Activated naive CD4-positive, alpha-beta T cell treated with anti-CD3 and anti-CD28 coated beads for 36 hours (primary cell): ENCODE measurements around the gene SNN. TPM values are rescaled to one million over a fixed set of nuclear protein-coding genes. Genes with fewer than 3 reads are reported as not detected.

Experiments
- CTCF ChIA-PET: fragments of 350-600 bp; sonication (Branson Sonifier 250); formaldehyde crosslinking; loops from one replicate; lab custom pipeline; 2021; ENCODE audit warnings: antibody characterized with exemption; lab: Charles Lee
- DNase-seq: peaks from one replicate; pipeline ENCODE4 v3.0.0-alpha.2; 2020
- H3K27ac Mint-ChIP-seq: one replicate; pipeline ENCODE4 v1.8.0; 2021; ENCODE audit warnings: mild to moderate bottlenecking, mixed read lengths
- H3K27me3 Mint-ChIP-seq: one replicate; pipeline ENCODE4 v1.8.0; 2021; ENCODE audit warnings: low read depth, mixed read lengths
- H3K36me3 Mint-ChIP-seq: one replicate; pipeline ENCODE4 v1.8.0; 2021; ENCODE audit warnings: low read depth, mixed read lengths
- H3K4me1 Mint-ChIP-seq: one replicate; pipeline ENCODE4 v1.8.0; 2021; ENCODE audit warnings: low read depth, mixed read lengths
- H3K4me3 Mint-ChIP-seq: one replicate; pipeline ENCODE4 v1.8.0; 2021; ENCODE audit warnings: mild to moderate bottlenecking, moderate library complexity, mixed read lengths
- H3K9me3 Mint-ChIP-seq: one replicate; pipeline ENCODE4 v1.8.0; 2021; ENCODE audit warnings: mixed read lengths
- intact Hi-C: fragments of 100-400 bp; cut with micrococcal nuclease; formaldehyde crosslinking; loops from one replicate; pipeline ENCODE4 v1.15.1; 2023
- total RNA-seq, 2 experiments: library from RNA; stranded (reverse); gene quantifications; one replicate each; pipeline ENCODE4 v1.2.3, GENCODE V29; 2021

Gene SNN
- total RNA-seq, 2 experiments from 2014 or later, result 12.0 to 13.6 TPM

GRCh38 chr16:11627822-11628457 lies 40.3 kb upstream of the SNN start:
- H3K4me3 Mint-ChIP-seq, result no peak overlapping the region
- H3K27me3 Mint-ChIP-seq, result no peaks in the 10 kb centered on the region
- no peak overlapping the region for H3K27ac Mint-ChIP-seq
- peak; percentile 18 for DNase-seq
- intact Hi-C loops, result no loop called here
- H3K4me1 Mint-ChIP-seq, result peaks cover 43% of the 10 kb centered on the region
- CTCF ChIA-PET, result interaction anchor here (1.1 to 1.3 kb wide), 2 partner anchors 15 to 96 kb away, joined by 5 read pairs; no protein-coding TSS in a partner anchor
- H3K36me3 Mint-ChIP-seq, result no peaks in the 10 kb centered on the region
- H3K9me3 Mint-ChIP-seq, result no peaks in the 10 kb centered on the region

- Mint-ChIP-seq H3K27me3 (no peaks in the 10 kb centered on the region), H3K27ac (peak overlapping the region; percentile 26), H3K4me1 (peaks cover 45% of the 10 kb centered on the region), H3K9me3 (no peaks in the 10 kb centered on the region), H3K4me3 (no peak overlapping the region), H3K36me3 (no peaks in the 10 kb centered on the region)
- intact Hi-C loops, result no loop called here
- peak; percentile 18 for DNase-seq
- CTCF ChIA-PET, result interaction anchor here (0.5 to 4.3 kb wide), 3 partner anchors 11 to 220 kb away, joined by 3 to 20 read pairs (median 5); no protein-coding TSS in a partner anchor
Measured at GRCh38 chr16:11629071-11630030, 38.9 kb upstream of the SNN start.

- Mint-ChIP-seq H3K4me3 (no peak overlapping the region), H3K36me3 (no peaks in the 10 kb centered on the region), H3K27ac (no peak overlapping the region), H3K4me1 (peaks cover 38% of the 10 kb centered on the region), H3K27me3 (no peaks in the 10 kb centered on the region), H3K9me3 (no peaks in the 10 kb centered on the region)
- DNase-seq, result no peak
- CTCF ChIA-PET, result interaction anchor here (0.5 to 4.3 kb wide), 4 partner anchors 10 to 221 kb away, joined by 3 to 20 read pairs (median 4); no protein-coding TSS in a partner anchor
- intact Hi-C loops, result no loop called here
Measured at GRCh38 chr16:11630046-11630767, 38.0 kb upstream of the SNN start.

GRCh38 chr16:11630768-11631056 lies 37.5 kb upstream of the SNN start:
- H3K4me3 Mint-ChIP-seq, result no peak overlapping the region
- no peak for DNase-seq
- no peak overlapping the region for H3K27ac Mint-ChIP-seq
- no peaks in the 10 kb centered on the region for H3K36me3 Mint-ChIP-seq
- intact Hi-C loops, result no loop called here
- CTCF ChIA-PET, result interaction anchor here (0.6 to 4.3 kb wide), 3 partner anchors 10 to 221 kb away, joined by 3 to 20 read pairs (median 5); no protein-coding TSS in a partner anchor
- no peaks in the 10 kb centered on the region for H3K27me3 Mint-ChIP-seq
- H3K9me3 Mint-ChIP-seq, result no peaks in the 10 kb centered on the region
- peaks cover 33% of the 10 kb centered on the region for H3K4me1 Mint-ChIP-seq

- intact Hi-C loops, result no loop called here
- CTCF ChIA-PET, result interaction anchor here (4.3 kb wide), 1 partner anchor 9 kb away, joined by 20 read pairs; no protein-coding TSS in a partner anchor
- Mint-ChIP-seq H3K4me3 (no peak overlapping the region), H3K27ac (no peak overlapping the region), H3K27me3 (no peaks in the 10 kb centered on the region), H3K9me3 (no peaks in the 10 kb centered on the region), H3K4me1 (peaks cover 33% of the 10 kb centered on the region), H3K36me3 (no peaks in the 10 kb centered on the region)
- DNase-seq, result no peak
Measured at GRCh38 chr16:11631214-11631613, 37.0 kb upstream of the SNN start.

GRCh38 chr16:11632455-11632939 lies 35.8 kb upstream of the SNN start:
- H3K9me3 Mint-ChIP-seq, result no peaks in the 10 kb centered on the region
- H3K4me1 Mint-ChIP-seq, result peaks cover 29% of the 10 kb centered on the region
- intact Hi-C loops, result no loop called here
- H3K27ac Mint-ChIP-seq, result no peak overlapping the region
- no peak for DNase-seq
- H3K27me3 Mint-ChIP-seq, result no peaks in the 10 kb centered on the region
- CTCF ChIA-PET, result interaction anchor here (4.3 kb wide), 1 partner anchor 8 kb away, joined by 20 read pairs; no protein-coding TSS in a partner anchor
- H3K4me3 Mint-ChIP-seq, result no peak overlapping the region
- no peaks in the 10 kb centered on the region for H3K36me3 Mint-ChIP-seq

- H3K4me3 Mint-ChIP-seq, result no peak overlapping the region
- H3K27ac Mint-ChIP-seq, result no peak overlapping the region
- no peaks in the 10 kb centered on the region for H3K27me3 Mint-ChIP-seq
- H3K36me3 Mint-ChIP-seq, result no peaks in the 10 kb centered on the region
- H3K9me3 Mint-ChIP-seq, result no peaks in the 10 kb centered on the region
- peaks cover 26% of the 10 kb centered on the region for H3K4me1 Mint-ChIP-seq
- CTCF ChIA-PET, result interaction anchor here (0.8 kb wide), 1 partner anchor 233 kb away, joined by 3 read pairs; no protein-coding TSS in a partner anchor
- intact Hi-C loops, result no loop called here
- DNase-seq, result no peak
Measured at GRCh38 chr16:11633113-11633512, 35.1 kb upstream of the SNN start.

GRCh38 chr16:11634312-11634711 lies 33.9 kb upstream of the SNN start:
- intact Hi-C loops, result no loop called here
- H3K27me3 Mint-ChIP-seq, result no peaks in the 10 kb centered on the region
- no peak overlapping the region for H3K4me3 Mint-ChIP-seq
- no peaks in the 10 kb centered on the region for H3K9me3 Mint-ChIP-seq
- no peaks in the 10 kb centered on the region for H3K36me3 Mint-ChIP-seq
- H3K4me1 Mint-ChIP-seq, result peaks cover 20% of the 10 kb centered on the region
- no peak overlapping the region for H3K27ac Mint-ChIP-seq
- CTCF ChIA-PET, result interaction anchor here (1.0 to 2.5 kb wide), 3 partner anchors 80 to 227 kb away, joined by 4 to 8 read pairs (median 5); no protein-coding TSS in a partner anchor
- no peak for DNase-seq

GRCh38 chr16:11635113-11635652 lies 33.1 kb upstream of the SNN start:
- H3K4me3 Mint-ChIP-seq, result no peak overlapping the region

GRCh38 chr16:11635679-11636171 lies 32.5 kb upstream of the SNN start:
- DNase-seq, result no peak
- H3K27ac Mint-ChIP-seq, result no peak overlapping the region
- no peak overlapping the region for H3K4me3 Mint-ChIP-seq
- no peaks in the 10 kb centered on the region for H3K9me3 Mint-ChIP-seq
- H3K27me3 Mint-ChIP-seq, result no peaks in the 10 kb centered on the region
- no peaks in the 10 kb centered on the region for H3K36me3 Mint-ChIP-seq
- H3K4me1 Mint-ChIP-seq, result peaks cover 14% of the 10 kb centered on the region
- CTCF ChIA-PET, result interaction anchor here (0.7 to 2.5 kb wide), 6 partner anchors 9 to 228 kb away, joined by 3 to 8 read pairs (median 4); no protein-coding TSS in a partner anchor
- intact Hi-C loops, result no loop called here

More at GRCh38 chr16:11635113-11635652, 33.1 kb upstream of the SNN start:
- H3K36me3 Mint-ChIP-seq, result no peaks in the 10 kb centered on the region
- no peaks in the 10 kb centered on the region for H3K27me3 Mint-ChIP-seq
- no peaks in the 10 kb centered on the region for H3K9me3 Mint-ChIP-seq
- DNase-seq, result no peak
- H3K27ac Mint-ChIP-seq, result no peak overlapping the region
- peaks cover 13% of the 10 kb centered on the region for H3K4me1 Mint-ChIP-seq
- CTCF ChIA-PET, result interaction anchor here (1.2 to 2.5 kb wide), 5 partner anchors 9 to 228 kb away, joined by 3 to 8 read pairs (median 4); no protein-coding TSS in a partner anchor
- intact Hi-C loops, result no loop called here

GRCh38 chr16:11636172-11636721 lies 32.0 kb upstream of the SNN start:
- Mint-ChIP-seq H3K4me3 (no peak overlapping the region), H3K4me1 (peaks cover 19% of the 10 kb centered on the region), H3K27me3 (no peaks in the 10 kb centered on the region), H3K27ac (no peak overlapping the region), H3K9me3 (no peaks in the 10 kb centered on the region), H3K36me3 (no peaks in the 10 kb centered on the region)
- intact Hi-C loops, result no loop called here
- CTCF ChIA-PET, result interaction anchor here (0.6 to 2.5 kb wide), 7 partner anchors 8 to 229 kb away, joined by 3 to 8 read pairs (median 3); no protein-coding TSS in a partner anchor
- no peak for DNase-seq
